ENCODE data around the gene AAGAB. TPM values are rescaled to one million over a fixed set of nuclear protein-coding genes. Genes with fewer than 3 reads are reported as not detected.

Gene AAGAB
- total and polyA plus RNA-seq, 8 donors: 11.2 to 89.5 (median 32.0) TPM

DNA sequence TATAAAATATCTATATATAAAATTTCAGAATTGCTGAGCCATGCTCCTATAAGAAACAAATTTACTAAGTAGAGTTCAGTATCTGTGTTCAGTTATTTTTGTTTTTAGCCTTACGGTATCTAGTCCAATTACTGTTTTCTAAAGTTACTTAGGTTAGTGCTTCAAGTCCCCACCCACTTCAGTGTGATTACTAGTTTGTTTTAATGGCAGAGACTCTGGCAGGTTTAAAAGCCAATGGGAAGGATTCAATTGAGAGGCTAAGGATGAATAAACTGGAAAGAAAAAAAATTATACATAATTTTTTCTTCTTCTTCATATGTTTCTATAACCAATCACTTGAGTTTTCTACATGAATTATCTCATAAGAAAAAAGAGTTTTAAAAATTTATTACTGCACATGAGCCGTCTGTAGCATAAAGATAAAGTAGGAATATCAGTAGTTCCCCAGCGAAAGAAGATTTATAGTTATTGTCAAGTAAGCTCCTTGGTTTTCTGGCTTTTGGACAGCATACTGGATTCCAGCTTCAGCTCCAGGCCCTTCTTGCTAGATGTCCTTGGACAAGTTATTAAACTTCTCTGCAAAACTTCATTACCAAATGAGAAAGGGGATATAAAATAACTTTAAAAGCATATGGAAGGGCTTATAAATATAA, 46.8 kb downstream of the AAGAB start:
- H3K9me3 ChIP-seq: no peaks in the 10 kb centered on the region
- no peak overlapping the region for H3K4me3 ChIP-seq
- intact Hi-C loops (cut with DNase I; ENCODE audit: low total_unique reads): no loop called here
- peaks cover 0 to 65% (median 60%) of the 10 kb centered on the region in 4 donors for H3K36me3 ChIP-seq
- H3K4me1 ChIP-seq: no peaks in the 10 kb centered on the region
- no peak overlapping the region for H3K27ac ChIP-seq
- TF ChIP-seq POLR2A (IDR thresholded peaks at IDR 0.05) (no peak), EP300 (IDR thresholded peaks at IDR 0.05) (no peak), POLR2AphosphoS5 (IDR thresholded peaks at IDR 0.05) (no peak), CTCF (IDR thresholded peaks at IDR 0.05) (no peak)
- 96 to 100% (median 97%) methylated on average over 3 of the region's 3 CpGs for WGBS, 5 donors
- no peak for DNase-seq
- H3K27me3 ChIP-seq: no peaks in the 10 kb centered on the region

- no peak for DNase-seq
- Histone ChIP-seq H3K9me3 (no peaks in the 10 kb centered on the region), H3K36me3 (peaks cover 0 to 69% (median 61%) of the 10 kb centered on the region in 4 donors), H3K4me3 (no peak overlapping the region), H3K4me1 (peaks cover 0 to 19% (median 3%) of the 10 kb centered on the region in 4 donors), H3K27ac (no peak overlapping the region), H3K27me3 (no peaks in the 10 kb centered on the region)
- TF ChIP-seq POLR2A (IDR thresholded peaks at IDR 0.05) (no peak), POLR2AphosphoS5 (IDR thresholded peaks at IDR 0.05) (no peak), EP300 (IDR thresholded peaks at IDR 0.05) (no peak), CTCF (IDR thresholded peaks at IDR 0.05) (no peak)
- whole genome bisulfite sequencing, 5 donors: 89 to 95% (median 91%) methylated on average over 1 of the region's 1 CpG
- intact Hi-C loops (cut with DNase I; ENCODE audit: low total_unique reads): no loop called here
Observed at GRCh38 chr15:67202991-67203390, 51.5 kb downstream of the AAGAB start.

DNA sequence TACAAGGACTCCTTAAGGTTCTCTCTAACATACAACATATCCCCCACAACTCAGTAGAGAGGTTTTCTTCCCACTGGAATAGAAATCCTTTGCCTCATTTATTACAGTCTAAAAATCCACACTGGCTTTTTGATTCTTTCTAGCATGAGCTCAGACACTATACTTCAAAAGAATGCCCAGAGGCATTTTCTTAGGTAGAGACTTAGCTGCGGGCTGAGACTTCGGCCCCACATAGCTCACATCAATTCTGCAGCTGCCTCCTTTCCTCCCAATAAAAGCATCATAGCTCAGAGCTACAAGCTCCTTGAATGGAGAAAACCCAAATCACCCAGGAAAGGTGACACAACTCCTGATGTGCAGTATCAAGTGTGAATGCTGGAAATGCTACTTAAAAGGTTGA, 52.4 kb downstream of the AAGAB start:
- intact Hi-C loops (cut with DNase I; ENCODE audit: low total_unique reads): no loop called here
- Histone ChIP-seq H3K36me3 (peaks cover 0 to 60% (median 52%) of the 10 kb centered on the region in 4 donors), H3K4me1 (peaks cover 0 to 19% (median 5%) of the 10 kb centered on the region in 4 donors), H3K27me3 (no peaks in the 10 kb centered on the region), H3K4me3 (no peak overlapping the region), H3K9me3 (no peaks in the 10 kb centered on the region), H3K27ac (no peak overlapping the region)
- DNase-seq: no peak
- no peak for TF ChIP-seq EP300 (IDR thresholded peaks at IDR 0.05)
- TF ChIP-seq CTCF (IDR thresholded peaks at IDR 0.05): no peak
- TF ChIP-seq POLR2AphosphoS5 (IDR thresholded peaks at IDR 0.05): no peak
- no peak for TF ChIP-seq POLR2A (IDR thresholded peaks at IDR 0.05)
- 94 to 100% (median 96%) methylated on average over 2 of the region's 2 CpGs for WGBS, 5 donors

DNA sequence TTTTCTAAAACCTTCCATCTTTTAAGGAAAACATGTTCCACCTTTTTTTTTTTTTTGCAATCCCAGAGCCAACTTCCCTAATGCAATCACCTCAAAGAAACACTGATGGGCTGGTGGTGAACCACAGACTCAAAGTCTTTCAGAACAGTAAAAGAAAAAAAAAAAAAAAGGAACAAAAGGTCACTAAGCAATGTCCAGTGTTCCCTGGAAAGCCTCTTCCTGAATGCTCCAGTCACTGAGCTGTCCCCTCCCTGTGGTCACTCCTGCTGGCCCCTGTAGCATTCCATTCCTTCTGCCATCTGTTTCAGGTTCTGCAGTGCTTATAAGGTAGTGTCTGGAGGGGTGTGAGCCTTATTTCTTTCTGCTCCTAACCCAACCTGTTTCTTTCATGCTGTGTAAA, 53.3 kb downstream of the AAGAB start:
- H3K27me3 ChIP-seq: no peaks in the 10 kb centered on the region
- TF ChIP-seq POLR2AphosphoS5 (IDR thresholded peaks at IDR 0.05) (no peak), POLR2A (IDR thresholded peaks at IDR 0.05) (no peak), EP300 (IDR thresholded peaks at IDR 0.05) (no peak), CTCF (IDR thresholded peaks at IDR 0.05) (no peak)
- DNase-seq: no peak
- no peaks in the 10 kb centered on the region for H3K9me3 ChIP-seq
- H3K36me3 ChIP-seq: peaks cover 0 to 53% (median 43%) of the 10 kb centered on the region in 4 donors
- intact Hi-C loops (cut with DNase I; ENCODE audit: low total_unique reads): no loop called here
- no peak overlapping the region for H3K4me3 ChIP-seq
- H3K27ac ChIP-seq: no peak overlapping the region
- peaks cover 0 to 26% (median 9%) of the 10 kb centered on the region in 4 donors for H3K4me1 ChIP-seq

Data from stomach (tissue), 9 donors.